ENCODE measurements around the gene NFRKB.

- TF ChIP-seq CTCF (IDR thresholded peaks at IDR 0.05 in 2 of 3, conservative IDR thresholded peaks at IDR 0.05 in 1 of 3; ENCODE audit: borderline replicate concordance in 1 of 3, insufficient read depth in 1 of 3, low read depth in 2 of 3, low read length in 2 of 3) (no peak), REST (IDR thresholded peaks at IDR 0.05; ENCODE audit: low read depth) (no peak), EZH2phosphoT487 (IDR thresholded peaks at IDR 0.05; ENCODE audit: borderline replicate concordance) (no peak), EZH2 (IDR thresholded peaks at IDR 0.05) (no peak), ZNF274 (IDR thresholded peaks at IDR 0.05; ENCODE audit: low read depth, low read length) (no peak), POLR2A (IDR thresholded peaks at IDR 0.05; ENCODE audit: borderline replicate concordance, extremely low read depth, insufficient read depth, insufficient read length) (no peak), ELF1 (IDR thresholded peaks at IDR 0.05; ENCODE audit: borderline replicate concordance, low read depth) (no peak), ATF3 (IDR thresholded peaks at IDR 0.05) (no peak)
Measured at GRCh38 chr11:129865701-129866100, 29.7 kb downstream of the NFRKB start.
